HepG2 (cell line): ENCODE measurements around the gene PLXNA4. TPM values are rescaled to one million over a fixed set of nuclear protein-coding genes. Genes with fewer than 3 reads are reported as not detected.

Experiments
- ATAC-seq: fragments of 200-7000 bp; cut with Tn5 transposase; 3 replicates; pipeline ENCODE4 v1.9.1; 2020; ENCODE audit warnings: mild to moderate bottlenecking, moderate library complexity
- BruUV-seq: library from RNA; stranded (reverse); fragments of 400-500 nt; replicated peaks from 2 replicates; lab custom pipeline; 2021; lab: Mats Ljungman, UMichigan
- CTCF ChIA-PET: fragments of 300-600 bp; formaldehyde crosslinking; extraction: SDS; loops from one replicate; lab custom pipeline; 2021; ENCODE audit warnings: low total read pairs, inconsistent platforms, low intra/inter-chr PET ratio; lab: Yijun Ruan, JAX
- POLR2A ChIA-PET: fragments of 350-600 bp; sonication (Branson Sonifier 250); formaldehyde crosslinking; loops from one replicate; lab custom pipeline; 2020; ENCODE audit warnings: antibody characterized with exemption, inconsistent platforms; lab: Yijun Ruan, JAX
- DNase-seq: peaks from one replicate; pipeline ENCODE4 v3.0.0-alpha.2; 2015; ENCODE audit warnings: low spot score
- FAIRE-seq: peaks from 3 replicates; lab custom pipeline; 2011; peaks lifted over from hg19 to GRCh38; lab: Jason Lieb, UNC
- H2AFZ ChIP-seq: one replicate; pipeline ENCODE4 v1.6.1; 2011; ENCODE audit warnings: low read length, inconsistent platforms
- H3K27ac ChIP-seq: fragments of 300-600 bp; 3 replicates; pipeline ENCODE4 v1.8.0; 2011; ENCODE audit warnings: mixed run types, mild to moderate bottlenecking, mixed read lengths, low read length, inconsistent platforms; ENCODE audit not compliant: insufficient read depth; ENCODE audit errors: extremely low read length
- H3K27me3 ChIP-seq, 2 experiments: fragments of 200-600 bp in 1 of 2; 2 replicates in 1 of 2; 3 replicates in 1 of 2; pipeline versions ENCODE4 v1.6.0 to v1.8.0; 2011; ENCODE audit warnings: low read length in 2 of 2, mild to moderate bottlenecking in 2 of 2, moderate library complexity in 2 of 2, inconsistent platforms in 1 of 2; ENCODE audit not compliant: insufficient read depth in 2 of 2, control insufficient read depth in 1 of 2
- H3K36me3 ChIP-seq, 2 experiments: fragments of 200-600 bp in 1 of 2; replicated peaks in 1 of 2; 2 replicates in 1 of 2; 3 replicates in 1 of 2; pipeline versions ENCODE4 v1.5.1 to v1.8.0; 2011; ENCODE audit warnings: low read length in 2 of 2, inconsistent platforms in 1 of 2; ENCODE audit not compliant: insufficient read depth in 2 of 2, control insufficient read depth in 1 of 2
- H3K4me1 ChIP-seq: 2 replicates; pipeline ENCODE4 v1.5.1; 2012; ENCODE audit warnings: low read length, inconsistent platforms; ENCODE audit not compliant: insufficient read depth
- H3K4me2 ChIP-seq: 2 replicates; pipeline ENCODE4 v1.6.0; 2011; ENCODE audit warnings: low read depth, low read length, inconsistent platforms
- H3K4me3 ChIP-seq, 3 experiments: fragments of 200-600 bp in 1 of 3; sonication (generic), shearing (Covaris generic) in 1 of 3; replicated peaks in 1 of 3; 2 replicates each; pipeline ENCODE4 v1.5.1; 2011 to 2016; ENCODE audit warnings: low read length in 3 of 3, inconsistent platforms in 2 of 3, low read depth in 2 of 3, mild to moderate bottlenecking in 2 of 3, control low read depth in 1 of 3, mixed read lengths in 1 of 3; ENCODE audit not compliant: insufficient read depth in 1 of 3
- H3K79me2 ChIP-seq: one replicate; pipeline ENCODE4 v1.6.1; 2011; ENCODE audit warnings: low read length, inconsistent platforms; ENCODE audit not compliant: insufficient read depth
- H3K9ac ChIP-seq: 2 replicates; pipeline ENCODE4 v1.6.0; 2011; ENCODE audit warnings: mild to moderate bottlenecking, low read depth, low read length, inconsistent platforms; ENCODE audit not compliant: insufficient read depth
- H3K9me3 ChIP-seq: 2 replicates; pipeline ENCODE4 v1.5.1; 2012; ENCODE audit warnings: mild to moderate bottlenecking, low read length
- H4K20me1 ChIP-seq: 2 replicates; pipeline ENCODE4 v1.6.0; 2011; ENCODE audit warnings: inconsistent platforms, mild to moderate bottlenecking, low read length, moderate library complexity; ENCODE audit not compliant: insufficient read depth
- FOXO1 ChIP-seq: sonication (generic); formaldehyde crosslinking; IDR thresholded peaks from 2 replicates; pipeline ENCODE4 v1.4.0; 2020; ENCODE audit warnings: missing genetic modification reagents
- GATAD2A ChIP-seq: IDR thresholded peaks from 2 replicates; pipeline ENCODE4 v1.6.1; 2016
- MTF2 ChIP-seq: sonication (generic); formaldehyde crosslinking; IDR thresholded peaks from 2 replicates; pipeline ENCODE4 v1.5.0; 2020; ENCODE audit warnings: missing genetic modification reagents, borderline replicate concordance
- RARA ChIP-seq: IDR thresholded peaks from 2 replicates; pipeline ENCODE4 v1.6.1; 2016; ENCODE audit warnings: missing genetic modification reagents, missing compliant biosample characterization
- SNAI1 ChIP-seq: sonication (generic); formaldehyde crosslinking; IDR thresholded peaks from 2 replicates; pipeline ENCODE4 v1.5.0; 2020; ENCODE audit warnings: mild to moderate bottlenecking, missing genetic modification reagents, borderline replicate concordance
- ZMAT3 ChIP-seq: sonication (generic); formaldehyde crosslinking; conservative IDR thresholded peaks from 2 replicates; pipeline ENCODE4 v1.7.0; 2021; ENCODE audit warnings: missing genetic modification reagents
- ZNF24 ChIP-seq: fragments of 450-650 bp; IDR thresholded peaks from 2 replicates; pipeline ENCODE4 v1.6.1; 2017; ENCODE audit warnings: antibody characterized with exemption, mild to moderate bottlenecking
- ZNF331 ChIP-seq: sonication (generic); formaldehyde crosslinking; IDR thresholded peaks from 2 replicates; pipeline ENCODE4 v1.4.0; 2020; ENCODE audit warnings: missing genetic modification reagents
- WGBS: methylation state at CpG from one replicate; pipeline ENCODE4 v1.1.6; 2017; ENCODE audit warnings: low lambda C conversion rate; 5-methylcytosine and 5-hydroxymethylcytosine counted together
- in situ Hi-C: cut with HindIII; loops from 2 replicates; pipeline ENCODE4 v1.10.0; 2017; ENCODE audit warnings: low pct_unique_long_range_greater_than_20kb; ENCODE audit not compliant: extremely low pct_ligation_motif_present
- intact Hi-C: fragments of 100-400 bp; cut with micrococcal nuclease; formaldehyde crosslinking; loops from one replicate; pipeline ENCODE4 v1.10.0; 2022; ENCODE audit not compliant: unreplicated experiment
- polyA plus RNA-seq, 8 experiments: library from polyadenylated mRNA; depleted of rRNA in 3 of 8; stranded (reverse) in 7 of 8; unstranded in 1 of 8; fragments of >200 nt; fragmentation: Illumina TruSeq in 4 of 8; extraction: Trizol in 4 of 8; gene quantifications; 2 replicates each; pipeline versions ENCODE4 v1.2.1 to v1.2.3, GENCODE V29; 2011 to 2016; ENCODE audit warnings: low read depth in 4 of 8, missing spikeins in 1 of 8, mixed read lengths in 1 of 8; ENCODE audit not compliant: insufficient read depth in 1 of 8
- total RNA-seq, 5 experiments: library from RNA; depleted of rRNA; stranded (reverse); fragments of >200 nt; fragmentation: Illumina TruSeq; extraction: Trizol; gene quantifications; 2 replicates each; pipeline ENCODE4 v1.2.3, GENCODE V29; 2016; ENCODE audit warnings: low read depth in 1 of 5
- TF ChIP-seq, protein P1 (sequence below): sonication (generic); formaldehyde crosslinking; IDR thresholded peaks from 2 replicates; pipeline ENCODE4 v1.5.0; 2020; ENCODE audit warnings: missing genetic modification reagents, mild to moderate bottlenecking, borderline replicate concordance
- TF ChIP-seq, protein P2 (sequence below): sonication (generic); formaldehyde crosslinking; IDR thresholded peaks from 2 replicates; pipeline ENCODE4 v1.8.0; 2022; ENCODE audit warnings: low read depth, missing genetic modification reagents
- TF ChIP-seq, protein P3 (sequence below): IDR thresholded peaks from 2 replicates; pipeline ENCODE4 v1.6.1; 2016; ENCODE audit warnings: missing compliant biosample characterization, missing genetic modification reagents, borderline replicate concordance
- TF ChIP-seq, protein P4 (sequence below): sonication (generic); formaldehyde crosslinking; IDR thresholded peaks from 2 replicates; pipeline ENCODE4 v1.4.0; 2020; ENCODE audit warnings: missing genetic modification reagents, mild to moderate bottlenecking, borderline replicate concordance
- TF ChIP-seq, protein P5 (sequence below): sonication (generic); formaldehyde crosslinking; conservative IDR thresholded peaks from 2 replicates; pipeline ENCODE4 v1.4.0; 2020; ENCODE audit warnings: missing genetic modification reagents

The PLXNA4 gene
- total and polyA plus RNA-seq, 2 of the 13 experiments (the other 11 are each of a cell fraction or from before 2014, with no cell fraction given): 0.01 to 0.04 TPM

DNA sequence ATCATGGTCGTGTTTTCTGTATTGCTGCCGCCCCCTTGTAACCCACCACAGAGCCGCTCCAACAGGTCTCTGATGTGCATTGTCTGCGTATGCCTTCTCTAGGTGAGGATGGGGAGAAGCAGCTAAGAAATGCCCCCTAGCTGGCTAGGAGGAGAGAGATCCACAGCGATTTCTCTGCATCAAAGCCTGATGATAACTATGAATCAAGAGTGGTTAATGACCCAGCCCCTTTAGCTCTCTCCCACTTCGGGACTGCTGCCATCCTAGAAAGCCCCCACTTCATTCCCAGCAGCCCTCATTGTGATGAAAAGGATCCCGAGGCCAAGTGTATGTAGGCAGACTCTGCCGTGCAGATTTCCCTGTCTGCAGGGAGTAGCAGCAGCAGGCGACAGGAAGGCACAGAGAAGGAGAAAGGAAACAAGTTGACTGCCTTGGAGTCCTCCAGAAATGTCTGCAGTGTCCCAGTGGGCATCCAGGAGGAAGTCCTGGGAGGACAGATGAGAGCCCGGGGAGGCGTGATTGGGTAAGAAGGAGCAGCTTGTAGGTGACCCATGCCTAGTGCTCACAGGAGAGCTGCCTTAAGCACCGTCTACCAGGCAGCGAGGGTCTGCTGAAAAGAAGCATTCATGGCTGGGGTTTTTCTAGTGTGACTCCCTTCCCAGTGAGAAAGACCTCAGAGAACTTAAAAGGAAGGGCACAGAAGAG, 2.9 kb downstream of the PLXNA4 start (continued):
- TF ChIP-seq ZMAT3 (CRISPR knock-in tag) (no peak), ZNF24 (no peak)
- TF ChIP-seq, protein P1, sequence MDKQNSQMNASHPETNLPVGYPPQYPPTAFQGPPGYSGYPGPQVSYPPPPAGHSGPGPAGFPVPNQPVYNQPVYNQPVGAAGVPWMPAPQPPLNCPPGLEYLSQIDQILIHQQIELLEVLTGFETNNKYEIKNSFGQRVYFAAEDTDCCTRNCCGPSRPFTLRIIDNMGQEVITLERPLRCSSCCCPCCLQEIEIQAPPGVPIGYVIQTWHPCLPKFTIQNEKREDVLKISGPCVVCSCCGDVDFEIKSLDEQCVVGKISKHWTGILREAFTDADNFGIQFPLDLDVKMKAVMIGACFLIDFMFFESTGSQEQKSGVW (CRISPR knock-in tag): no peak

DNA sequence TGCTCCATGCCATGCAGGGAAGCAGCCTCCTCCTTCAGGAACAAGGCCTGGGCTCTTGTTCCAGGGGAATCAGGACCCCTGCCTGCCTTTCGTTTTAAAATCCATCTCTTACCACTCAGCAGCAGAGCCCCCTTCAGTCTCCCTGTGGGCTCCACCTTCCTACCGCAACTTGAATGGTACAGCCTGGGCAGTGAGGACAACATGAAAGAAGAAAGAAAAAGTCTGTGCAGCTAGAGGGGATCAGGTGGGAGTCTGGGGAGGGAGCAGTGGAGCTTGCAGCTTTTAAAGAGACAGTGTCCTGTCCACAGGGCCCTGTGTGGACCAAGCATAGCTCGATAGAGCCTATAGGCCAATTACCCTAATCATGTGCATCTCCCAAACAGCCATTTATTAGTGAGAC, 3.7 kb downstream of the PLXNA4 start:
- Histone ChIP-seq H3K79me2 (no peaks in the 10 kb centered on the region), H3K9ac (no peak overlapping the region), H2AFZ (no peak overlapping the region), H3K27ac (no peak overlapping the region), H4K20me1 (no peaks in the 10 kb centered on the region), H3K4me1 (no peaks in the 10 kb centered on the region), H3K27me3 (peaks cover 11 to 60% of the 10 kb centered on the region in 2 experiments; a peak in 4 of 5 replicates), H3K36me3 (no peaks in the 10 kb centered on the region), H3K4me2 (no peak overlapping the region), H3K9me3 (no peaks in the 10 kb centered on the region), H3K4me3 (no peak overlapping the region)
- ATAC-seq (no peak), DNase-seq (no peak), FAIRE-seq (no peak)
- ChIA-PET CTCF (no interaction called here), POLR2A (no interaction called here)
- WGBS: 3% methylated on average over 3 of the region's 3 CpGs
- BruUV-seq: no TSS peak
- intact Hi-C loops: no loop called here
- in situ Hi-C loops: loop anchor here (5.0 kb wide), 1 partner anchor 245 kb away; no protein-coding TSS in a partner anchor
- TF ChIP-seq GATAD2A (CRISPR knock-in tag) (no peak), RARA (CRISPR knock-in tag) (no peak), SNAI1 (CRISPR knock-in tag) (no peak), MTF2 (CRISPR knock-in tag) (no peak), ZNF331 (CRISPR knock-in tag) (no peak), FOXO1 (CRISPR knock-in tag) (no peak)
- TF ChIP-seq, protein P2, sequence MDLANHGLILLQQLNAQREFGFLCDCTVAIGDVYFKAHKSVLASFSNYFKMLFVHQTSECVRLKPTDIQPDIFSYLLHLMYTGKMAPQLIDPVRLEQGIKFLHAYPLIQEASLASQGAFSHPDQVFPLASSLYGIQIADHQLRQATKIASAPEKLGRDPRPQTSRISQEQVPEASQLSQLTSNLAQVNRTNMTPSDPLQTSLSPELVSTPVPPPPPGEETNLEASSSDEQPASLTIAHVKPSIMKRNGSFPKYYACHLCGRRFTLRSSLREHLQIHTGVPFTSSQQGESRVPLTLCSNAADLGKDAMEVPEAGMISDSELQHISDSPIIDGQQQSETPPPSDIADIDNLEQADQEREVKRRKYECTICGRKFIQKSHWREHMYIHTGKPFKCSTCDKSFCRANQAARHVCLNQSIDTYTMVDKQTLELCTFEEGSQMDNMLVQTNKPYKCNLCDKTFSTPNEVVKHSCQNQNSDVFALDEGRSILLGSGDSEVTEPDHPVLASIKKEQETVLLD (CRISPR knock-in tag): no peak
- TF ChIP-seq, protein P3, sequence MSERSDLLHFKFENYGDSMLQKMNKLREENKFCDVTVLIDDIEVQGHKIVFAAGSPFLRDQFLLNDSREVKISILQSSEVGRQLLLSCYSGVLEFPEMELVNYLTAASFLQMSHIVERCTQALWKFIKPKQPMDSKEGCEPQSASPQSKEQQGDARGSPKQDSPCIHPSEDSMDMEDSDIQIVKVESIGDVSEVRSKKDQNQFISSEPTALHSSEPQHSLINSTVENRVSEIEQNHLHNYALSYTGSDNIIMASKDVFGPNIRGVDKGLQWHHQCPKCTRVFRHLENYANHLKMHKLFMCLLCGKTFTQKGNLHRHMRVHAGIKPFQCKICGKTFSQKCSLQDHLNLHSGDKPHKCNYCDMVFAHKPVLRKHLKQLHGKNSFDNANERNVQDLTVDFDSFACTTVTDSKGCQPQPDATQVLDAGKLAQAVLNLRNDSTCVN (CRISPR knock-in tag): no peak
- TF ChIP-seq, protein P4, sequence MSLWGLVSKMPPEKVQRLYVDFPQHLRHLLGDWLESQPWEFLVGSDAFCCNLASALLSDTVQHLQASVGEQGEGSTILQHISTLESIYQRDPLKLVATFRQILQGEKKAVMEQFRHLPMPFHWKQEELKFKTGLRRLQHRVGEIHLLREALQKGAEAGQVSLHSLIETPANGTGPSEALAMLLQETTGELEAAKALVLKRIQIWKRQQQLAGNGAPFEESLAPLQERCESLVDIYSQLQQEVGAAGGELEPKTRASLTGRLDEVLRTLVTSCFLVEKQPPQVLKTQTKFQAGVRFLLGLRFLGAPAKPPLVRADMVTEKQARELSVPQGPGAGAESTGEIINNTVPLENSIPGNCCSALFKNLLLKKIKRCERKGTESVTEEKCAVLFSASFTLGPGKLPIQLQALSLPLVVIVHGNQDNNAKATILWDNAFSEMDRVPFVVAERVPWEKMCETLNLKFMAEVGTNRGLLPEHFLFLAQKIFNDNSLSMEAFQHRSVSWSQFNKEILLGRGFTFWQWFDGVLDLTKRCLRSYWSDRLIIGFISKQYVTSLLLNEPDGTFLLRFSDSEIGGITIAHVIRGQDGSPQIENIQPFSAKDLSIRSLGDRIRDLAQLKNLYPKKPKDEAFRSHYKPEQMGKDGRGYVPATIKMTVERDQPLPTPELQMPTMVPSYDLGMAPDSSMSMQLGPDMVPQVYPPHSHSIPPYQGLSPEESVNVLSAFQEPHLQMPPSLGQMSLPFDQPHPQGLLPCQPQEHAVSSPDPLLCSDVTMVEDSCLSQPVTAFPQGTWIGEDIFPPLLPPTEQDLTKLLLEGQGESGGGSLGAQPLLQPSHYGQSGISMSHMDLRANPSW (CRISPR knock-in tag): no peak
- TF ChIP-seq, protein P5, sequence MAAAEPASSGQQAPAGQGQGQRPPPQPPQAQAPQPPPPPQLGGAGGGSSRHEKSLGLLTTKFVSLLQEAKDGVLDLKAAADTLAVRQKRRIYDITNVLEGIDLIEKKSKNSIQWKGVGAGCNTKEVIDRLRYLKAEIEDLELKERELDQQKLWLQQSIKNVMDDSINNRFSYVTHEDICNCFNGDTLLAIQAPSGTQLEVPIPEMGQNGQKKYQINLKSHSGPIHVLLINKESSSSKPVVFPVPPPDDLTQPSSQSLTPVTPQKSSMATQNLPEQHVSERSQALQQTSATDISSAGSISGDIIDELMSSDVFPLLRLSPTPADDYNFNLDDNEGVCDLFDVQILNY: no peak
